Activated CD8-positive, alpha-beta memory T cell treated with anti-CD3 and anti-CD28 coated beads, Interleukin-2, amount 50 U/mL, for 4 hours (primary cell): ENCODE measurements around the gene EIF3A.
"Not testable (repeated sequence)": the region's sequence is repeated elsewhere in the genome, so short reads cannot be mapped to it uniquely, and the experiment has no call there.

Experiments
- DNase-seq: peaks from one replicate; pipeline ENCODE4 v3.0.0-alpha.2; 2020

The EIF3A gene

GRCh38 chr10:119080521-119081259 is at the start of gene EIF3A:
TSS of gene EIF3A (minus strand) at chr10:119080817. CDS start at chr10:119080676, 141 bp downstream.
- DNase-seq: peak; percentile 91

GRCh38 chr10:119129721-119130120 is 49.1 kb upstream of the EIF3A start:
- DNase-seq: no peak

- no peak for DNase-seq
Observed at GRCh38 chr10:119125942-119126341, 45.3 kb upstream of the EIF3A start.

GRCh38 chr10:119120875-119121274 is 40.3 kb upstream of the EIF3A start:
- no peak for DNase-seq

- DNase-seq: no peak
Observed at GRCh38 chr10:119120413-119120867, 39.8 kb upstream of the EIF3A start.

- DNase-seq: no peak
Observed at GRCh38 chr10:119119400-119119799, 38.8 kb upstream of the EIF3A start.

- DNase-seq: no peak
Observed at GRCh38 chr10:119118231-119118630, 37.6 kb upstream of the EIF3A start.

- DNase-seq: no peak
Observed at GRCh38 chr10:119116326-119116951, 35.8 kb upstream of the EIF3A start.

- no peak for DNase-seq
Observed at GRCh38 chr10:119115926-119116325, 35.3 kb upstream of the EIF3A start.

GRCh38 chr10:119113751-119114732 is 33.4 kb upstream of the EIF3A start:
- DNase-seq: no peak

- no peak for DNase-seq
Observed at GRCh38 chr10:119112056-119112455, 31.4 kb upstream of the EIF3A start.

GRCh38 chr10:119107771-119108170 is 27.2 kb upstream of the EIF3A start:
- DNase-seq: not testable (repeated sequence)

- not testable (repeated sequence) for DNase-seq
Observed at GRCh38 chr10:119107106-119107505, 26.5 kb upstream of the EIF3A start.

GRCh38 chr10:119105899-119106298 is 25.3 kb upstream of the EIF3A start:
- DNase-seq: not testable (repeated sequence)

GRCh38 chr10:119105155-119105554 is 24.5 kb upstream of the EIF3A start:
- no peak for DNase-seq

GRCh38 chr10:119104654-119105015 is 24.0 kb upstream of the EIF3A start:
- DNase-seq: peak; percentile 28

GRCh38 chr10:119103903-119104653 is 23.5 kb upstream of the EIF3A start, which contains the start of gene DENND10:
TSS of gene DENND10 (plus strand) at chr10:119104113. CDS start at chr10:119104143, 30 bp downstream.
- peak; percentile 75 for DNase-seq

GRCh38 chr10:119103241-119103902 is 22.8 kb upstream of the EIF3A start:
- DNase-seq: no peak

- no peak for DNase-seq
Observed at GRCh38 chr10:119101366-119102098, 20.9 kb upstream of the EIF3A start.

GRCh38 chr10:119100434-119101238 is 20.0 kb upstream of the EIF3A start:
- no peak for DNase-seq
